Skeletal muscle tissue (tissue), 4 donors: ENCODE measurements around the gene PPA1. TPM values are rescaled to one million over a fixed set of nuclear protein-coding genes. Genes with fewer than 3 reads are reported as not detected.
"Not testable (repeated sequence)": the region's sequence is repeated elsewhere in the genome, so short reads cannot be mapped to it uniquely, and the experiment has no call there.

ENCODE experiments used
- H3K27ac ChIP-seq: one replicate; pipeline ENCODE4 v1.7.0; 2013; ENCODE audit warnings: mild to moderate bottlenecking, low read depth, low read length, inconsistent platforms
- H3K27me3 ChIP-seq, 3 donors: one replicate each; pipeline ENCODE4 v1.7.0; 2013; ENCODE audit warnings: low read length in 3 of 3; ENCODE audit not compliant: control insufficient read depth in 3 of 3, insufficient read depth in 3 of 3
- H3K36me3 ChIP-seq, 3 donors: one replicate each; pipeline ENCODE4 v1.7.0; 2013; ENCODE audit warnings: low read length in 3 of 3; ENCODE audit not compliant: control insufficient read depth in 3 of 3, insufficient read depth in 3 of 3
- H3K4me1 ChIP-seq, 3 donors: one replicate each; pipeline ENCODE4 v1.7.0; 2013; ENCODE audit warnings: low read length in 3 of 3, mild to moderate bottlenecking in 3 of 3; ENCODE audit not compliant: control insufficient read depth in 3 of 3, insufficient read depth in 3 of 3
- H3K4me3 ChIP-seq, 3 donors: one replicate each; pipeline ENCODE4 v1.7.0; 2013; ENCODE audit warnings: low read length in 3 of 3
- H3K9ac ChIP-seq, 3 donors: one replicate each; pipeline ENCODE4 v1.7.0; 2013; ENCODE audit warnings: low read length in 3 of 3, mild to moderate bottlenecking in 3 of 3, moderate library complexity in 2 of 3, low read depth in 1 of 3
- H3K9me3 ChIP-seq, 3 donors: one replicate each; pipeline ENCODE4 v1.7.0; 2013; ENCODE audit warnings: low read length in 3 of 3; ENCODE audit not compliant: control insufficient read depth in 3 of 3
- total RNA-seq: library from RNA; depleted of rRNA; stranded (reverse); fragments of >200 nt; gene quantifications from one replicate; pipeline ENCODE4 v1.2.3, GENCODE V29; 2014
- donor health status: Osteomylitis.

PPA1 gene
- total RNA-seq, 1 donor from 2014 or later, result 59.5 TPM

- no peak overlapping the region for H3K27ac ChIP-seq
- H3K9me3 ChIP-seq, result no peaks in the 10 kb centered on the region
- peaks cover 0 to 8% (median 3%) of the 10 kb centered on the region in 3 donors for H3K27me3 ChIP-seq
- H3K4me3 ChIP-seq, result no peak overlapping the region
- no peak overlapping the region for H3K9ac ChIP-seq
- no peaks in the 10 kb centered on the region for H3K4me1 ChIP-seq
- H3K36me3 ChIP-seq, result no peaks in the 10 kb centered on the region
These were observed 35.1 kb upstream of the PPA1 start for GRCh38 chr10:70268376-70268775.

GRCh38 chr10:70267161-70267933 is 34.1 kb upstream of the PPA1 start:
- no peak overlapping the region for H3K4me3 ChIP-seq
- H3K4me1 ChIP-seq, result no peaks in the 10 kb centered on the region
- H3K27ac ChIP-seq, result no peak overlapping the region
- no peaks in the 10 kb centered on the region for H3K9me3 ChIP-seq
- H3K36me3 ChIP-seq, result no peaks in the 10 kb centered on the region
- H3K27me3 ChIP-seq, result peaks cover 2 to 8% (median 3%) of the 10 kb centered on the region in 3 donors
- no peak overlapping the region for H3K9ac ChIP-seq

GRCh38 chr10:70266701-70267100 is 33.5 kb upstream of the PPA1 start:
- no peak overlapping the region for H3K9ac ChIP-seq
- H3K9me3 ChIP-seq, result no peaks in the 10 kb centered on the region
- no peaks in the 10 kb centered on the region for H3K4me1 ChIP-seq
- H3K27ac ChIP-seq, result no peak overlapping the region
- peaks cover 2 to 8% (median 3%) of the 10 kb centered on the region in 3 donors for H3K27me3 ChIP-seq
- H3K4me3 ChIP-seq, result no peak overlapping the region
- no peaks in the 10 kb centered on the region for H3K36me3 ChIP-seq

- H3K27me3 ChIP-seq, result peaks cover 2 to 8% (median 3%) of the 10 kb centered on the region in 3 donors
- no peak overlapping the region for H3K27ac ChIP-seq
- no peaks in the 10 kb centered on the region for H3K4me1 ChIP-seq
- no peak overlapping the region for H3K9ac ChIP-seq
- no peaks in the 10 kb centered on the region for H3K36me3 ChIP-seq
- no peaks in the 10 kb centered on the region for H3K9me3 ChIP-seq
- H3K4me3 ChIP-seq, result no peak overlapping the region
These were observed 32.8 kb upstream of the PPA1 start for GRCh38 chr10:70266056-70266455.

GRCh38 chr10:70265032-70265689 is 31.9 kb upstream of the PPA1 start:
- H3K36me3 ChIP-seq, result no peaks in the 10 kb centered on the region
- peaks cover 3 to 8% (median 3%) of the 10 kb centered on the region in 3 donors for H3K27me3 ChIP-seq
- H3K27ac ChIP-seq, result no peak overlapping the region
- no peaks in the 10 kb centered on the region for H3K4me1 ChIP-seq
- H3K9ac ChIP-seq, result no peak overlapping the region
- H3K9me3 ChIP-seq, result no peaks in the 10 kb centered on the region
- no peak overlapping the region for H3K4me3 ChIP-seq

- Histone ChIP-seq H3K4me3 (no peak overlapping the region), H3K27ac (no peak overlapping the region), H3K27me3 (peaks cover 5 to 15% (median 15%) of the 10 kb centered on the region in 3 donors), H3K9me3 (no peaks in the 10 kb centered on the region), H3K4me1 (peaks cover 0 to under 1% (median under 1%) of the 10 kb centered on the region in 3 donors), H3K36me3 (no peaks in the 10 kb centered on the region), H3K9ac (no peak overlapping the region)
These were observed 27.5 kb upstream of the PPA1 start for GRCh38 chr10:70260734-70261133.

GRCh38 chr10:70260259-70260658 is 27.0 kb upstream of the PPA1 start:
- peaks cover 10 to 20% (median 15%) of the 10 kb centered on the region in 3 donors for H3K27me3 ChIP-seq
- H3K4me3 ChIP-seq, result no peak overlapping the region
- H3K36me3 ChIP-seq, result no peaks in the 10 kb centered on the region
- H3K9me3 ChIP-seq, result no peaks in the 10 kb centered on the region
- no peak overlapping the region for H3K9ac ChIP-seq
- no peak overlapping the region for H3K27ac ChIP-seq
- H3K4me1 ChIP-seq, result peaks cover 3 to 5% (median 5%) of the 10 kb centered on the region in 3 donors

GRCh38 chr10:70258216-70258615 is 25.0 kb upstream of the PPA1 start:
- Histone ChIP-seq H3K9me3 (no peaks in the 10 kb centered on the region), H3K36me3 (no peaks in the 10 kb centered on the region), H3K27me3 (peaks cover 28 to 39% (median 31%) of the 10 kb centered on the region in 3 donors), H3K27ac (no peak overlapping the region), H3K4me3 (no peak overlapping the region), H3K9ac (no peak overlapping the region), H3K4me1 (peaks cover 5 to 7% (median 6%) of the 10 kb centered on the region in 3 donors)

- not testable (repeated sequence) for H3K36me3 ChIP-seq, H3K9me3 ChIP-seq, H3K27ac ChIP-seq, H3K4me1 ChIP-seq, H3K9ac ChIP-seq, H3K4me3 ChIP-seq
- peaks cover 30 to 43% (median 31%) of the 10 kb centered on the region in 3 donors for H3K27me3 ChIP-seq
These were observed 24.6 kb upstream of the PPA1 start for GRCh38 chr10:70257816-70258215.

GRCh38 chr10:70256463-70256862 is 23.2 kb upstream of the PPA1 start:
- Histone ChIP-seq H3K9me3 (no peaks in the 10 kb centered on the region), H3K27ac (no peak overlapping the region), H3K9ac (no peak overlapping the region), H3K36me3 (no peaks in the 10 kb centered on the region), H3K4me1 (peaks cover 5 to 7% (median 6%) of the 10 kb centered on the region in 3 donors), H3K4me3 (no peak overlapping the region), H3K27me3 (peaks cover 31 to 44% (median 31%) of the 10 kb centered on the region in 3 donors)
